ENCODE results near the gene KIAA0825.
"Not testable (repeated sequence)": the region's sequence is repeated elsewhere in the genome, so short reads cannot be mapped to it uniquely, and the experiment has no call there.

KIAA0825 gene

DNA sequence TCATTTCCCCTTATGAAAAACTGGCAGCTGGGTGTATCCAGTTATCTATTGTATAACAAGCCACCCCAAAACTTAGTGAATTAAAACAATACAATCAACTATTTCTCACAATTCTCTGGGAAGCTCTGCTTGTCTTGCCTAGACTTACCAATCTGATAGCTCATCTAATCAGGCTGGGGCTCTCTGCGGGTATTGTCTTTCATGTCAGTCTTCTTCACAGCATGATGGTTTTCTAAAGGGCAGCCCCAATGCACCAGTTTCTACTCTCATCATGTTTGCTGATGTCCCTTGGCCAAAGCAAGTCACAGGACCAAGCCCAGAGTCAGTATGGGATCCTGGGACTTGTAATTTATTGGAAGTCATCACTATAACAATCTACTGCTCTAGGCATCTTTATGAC lies 433.5 kb downstream of the KIAA0825 start:
- in situ Hi-C loops (cut with HindIII; ENCODE audit: low pct_ligation_motif_present, low pct_unique_long_range_greater_than_20kb, low sequenced_read_pairs) = no loop called here
- DNase-seq = no peak

DNA sequence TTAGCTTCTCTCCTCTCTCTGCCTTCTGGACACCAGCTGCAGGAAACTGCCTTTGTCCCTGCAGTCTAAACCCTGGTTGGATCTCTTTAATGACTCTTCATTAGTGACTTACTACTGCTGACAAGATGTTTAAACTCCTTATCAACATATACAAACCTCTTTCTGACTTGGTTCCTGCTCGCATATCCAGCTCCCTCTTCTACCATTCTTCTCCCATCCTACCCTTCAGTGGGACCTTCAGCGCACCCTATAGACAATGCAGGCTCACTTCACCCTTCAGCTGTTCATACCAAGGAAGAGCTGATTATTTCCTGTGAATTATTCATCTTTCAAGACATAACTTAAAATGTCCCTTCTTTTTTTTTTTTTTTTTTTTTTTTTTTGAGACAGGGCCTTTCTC lies 436.5 kb downstream of the KIAA0825 start:
- in situ Hi-C loops (cut with HindIII; ENCODE audit: low pct_ligation_motif_present, low pct_unique_long_range_greater_than_20kb, low sequenced_read_pairs) = no loop called here
- DNase-seq = peak; percentile 22

DNA sequence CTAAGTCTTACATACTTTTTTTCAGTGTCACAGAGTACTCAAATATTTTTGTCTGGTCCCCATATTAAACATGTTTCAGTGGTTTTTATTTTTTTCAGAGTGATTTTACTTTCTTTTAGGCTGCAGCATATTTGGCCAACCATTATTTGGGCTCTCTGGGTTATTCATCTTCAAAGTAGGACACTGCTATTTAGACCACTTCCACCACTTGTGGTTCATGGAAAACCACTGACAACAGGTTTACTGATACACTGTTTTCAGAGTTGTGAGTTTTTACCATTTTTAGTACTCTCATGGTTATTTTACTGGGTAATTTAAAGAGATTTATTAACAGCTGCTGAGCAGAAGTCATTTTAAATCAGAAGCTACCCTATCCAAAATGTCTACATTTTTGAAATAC lies 437.6 kb downstream of the KIAA0825 start:
- in situ Hi-C loops (cut with HindIII; ENCODE audit: low pct_ligation_motif_present, low pct_unique_long_range_greater_than_20kb, low sequenced_read_pairs) = no loop called here
- no peak for DNase-seq

DNA sequence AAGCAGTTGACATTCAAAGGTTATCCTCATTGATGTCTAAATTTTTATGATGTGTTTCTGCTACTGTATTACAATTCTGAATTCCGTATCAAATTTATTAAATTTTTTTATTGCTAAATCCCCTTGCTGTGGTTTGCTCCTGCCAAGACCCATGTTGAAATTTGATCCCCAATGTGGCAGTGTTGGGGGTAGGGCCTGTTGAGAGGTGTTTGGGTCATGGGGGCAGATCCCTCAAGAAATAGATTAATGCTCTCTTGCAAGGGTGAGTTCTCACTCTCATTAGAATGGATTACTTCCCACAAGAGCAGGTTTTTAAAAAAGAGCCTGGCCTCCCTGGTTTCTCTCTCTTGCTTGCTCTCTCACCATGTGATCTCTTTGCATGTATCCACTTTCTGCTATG lies 442.5 kb downstream of the KIAA0825 start:
- in situ Hi-C loops (cut with HindIII; ENCODE audit: low pct_ligation_motif_present, low pct_unique_long_range_greater_than_20kb, low sequenced_read_pairs) = no loop called here

DNA sequence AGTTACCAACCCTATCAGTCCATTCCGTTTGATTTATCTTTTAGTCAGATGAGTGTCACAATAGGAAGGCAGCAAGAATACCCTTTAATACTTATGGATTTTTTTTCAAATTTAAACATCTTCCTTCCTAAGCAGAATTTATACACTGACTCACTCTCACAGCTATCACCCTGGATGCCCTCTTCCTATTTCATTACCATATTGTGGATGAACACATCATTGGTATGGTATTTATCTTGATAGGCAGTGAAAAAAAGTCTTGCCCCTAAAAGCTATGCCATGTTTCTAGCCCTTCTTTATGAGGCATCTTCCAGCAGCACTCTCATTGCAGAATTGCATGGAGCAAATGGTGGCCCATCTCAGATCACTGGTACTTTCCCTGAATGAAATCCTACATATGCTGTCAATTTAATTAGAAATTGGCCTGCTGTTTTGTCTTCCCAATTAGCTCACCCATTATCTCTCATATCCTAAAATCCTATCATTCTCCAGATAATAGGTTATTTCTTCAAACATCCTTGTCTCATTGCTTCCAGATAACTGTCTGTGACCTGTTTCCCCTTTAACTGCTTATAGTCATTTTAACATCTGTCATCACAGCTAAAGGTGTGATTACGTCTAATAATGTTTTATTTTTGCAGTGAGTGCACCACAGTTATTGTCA lies 443.5 kb downstream of the KIAA0825 start:
- DNase-seq = peak; percentile 30
- in situ Hi-C loops (cut with HindIII; ENCODE audit: low pct_ligation_motif_present, low pct_unique_long_range_greater_than_20kb, low sequenced_read_pairs) = no loop called here

More for the DNA sequence above, 442.5 kb downstream of the KIAA0825 start:
- DNase-seq = no peak

DNA sequence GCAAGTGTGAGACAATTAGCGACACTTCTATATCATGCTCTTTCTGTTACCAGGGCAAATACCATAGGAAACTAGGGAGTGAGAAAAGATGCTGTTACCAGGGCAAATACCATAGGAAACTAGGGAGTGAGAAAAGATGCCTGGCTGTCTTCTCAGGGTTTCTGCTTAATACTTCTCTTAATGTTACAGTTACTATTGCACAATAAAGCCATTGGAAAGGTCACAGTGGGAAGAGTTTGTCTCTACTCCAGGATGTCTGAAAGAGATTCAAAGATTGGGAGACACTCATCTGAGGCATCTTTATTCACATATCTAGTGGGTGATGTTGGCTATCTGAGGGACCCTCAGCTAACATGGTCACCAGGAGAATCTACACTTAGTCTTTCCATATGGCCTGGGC lies 445.3 kb downstream of the KIAA0825 start:
- DNase-seq = no peak
- in situ Hi-C loops (cut with HindIII; ENCODE audit: low pct_ligation_motif_present, low pct_unique_long_range_greater_than_20kb, low sequenced_read_pairs) = no loop called here

DNA sequence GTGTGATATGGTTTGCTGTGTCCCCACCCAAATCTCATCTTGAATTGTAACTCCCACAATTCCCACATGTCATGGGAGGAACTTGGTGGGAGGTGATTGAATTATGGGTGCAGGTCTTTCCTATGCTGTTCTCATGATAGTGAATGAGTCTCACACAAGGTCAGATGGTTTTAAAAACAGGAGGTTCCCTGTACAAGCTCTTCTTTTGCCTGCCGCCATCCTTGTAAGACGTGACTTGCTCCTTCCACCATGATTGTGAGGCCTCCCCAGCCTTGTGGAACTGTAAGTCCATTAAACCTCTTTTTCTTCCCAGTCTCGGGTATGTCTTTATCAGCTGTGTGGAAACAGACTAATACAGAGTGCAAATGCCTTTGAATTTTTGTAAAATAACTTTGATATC lies 447.3 kb downstream of the KIAA0825 start:
- DNase-seq; in situ Hi-C loops (cut with HindIII; ENCODE audit: low pct_ligation_motif_present, low pct_unique_long_range_greater_than_20kb, low sequenced_read_pairs): not testable (repeated sequence)

DNA sequence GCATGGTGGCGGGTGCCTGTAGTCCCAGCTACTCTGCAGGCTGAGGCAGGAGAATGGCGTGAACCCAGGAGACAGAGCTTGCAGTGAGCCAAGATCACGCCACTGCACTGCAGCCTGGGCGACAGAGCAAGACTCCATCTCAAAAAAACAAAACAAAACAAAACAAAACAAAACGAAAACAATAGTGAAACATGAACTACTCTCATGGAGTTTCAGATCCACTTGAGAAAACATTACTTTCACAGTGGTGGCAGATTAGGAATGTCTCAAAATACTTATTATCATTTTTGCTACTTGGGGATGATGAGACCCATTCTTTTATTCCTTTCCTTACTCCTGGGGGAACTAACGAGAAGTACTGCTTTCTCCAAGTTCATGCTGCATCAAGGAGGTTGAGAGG lies 448.2 kb downstream of the KIAA0825 start:
- in situ Hi-C loops (cut with HindIII; ENCODE audit: low pct_ligation_motif_present, low pct_unique_long_range_greater_than_20kb, low sequenced_read_pairs); DNase-seq: not testable (repeated sequence)

DNA sequence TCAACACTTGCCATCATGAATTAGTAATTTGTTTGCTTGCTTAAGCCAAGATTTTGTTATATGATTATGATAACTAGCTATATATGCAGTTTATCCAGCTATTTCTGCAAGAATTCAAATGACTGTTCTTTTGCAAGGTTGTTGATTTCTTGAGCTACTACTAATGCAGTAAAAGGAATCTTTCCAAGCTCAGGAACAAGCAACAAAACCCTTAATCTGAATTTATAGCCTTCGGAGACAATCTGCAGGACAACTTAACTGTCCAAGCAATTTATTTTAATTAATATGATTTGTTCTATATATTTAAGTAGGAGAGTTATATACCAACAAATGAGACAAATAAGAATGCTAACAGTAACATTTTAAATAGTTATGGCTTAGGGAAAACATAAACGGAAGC lies 450.3 kb downstream of the KIAA0825 start:
- DNase-seq = no peak
- in situ Hi-C loops (cut with HindIII; ENCODE audit: low pct_ligation_motif_present, low pct_unique_long_range_greater_than_20kb, low sequenced_read_pairs) = no loop called here

DNA sequence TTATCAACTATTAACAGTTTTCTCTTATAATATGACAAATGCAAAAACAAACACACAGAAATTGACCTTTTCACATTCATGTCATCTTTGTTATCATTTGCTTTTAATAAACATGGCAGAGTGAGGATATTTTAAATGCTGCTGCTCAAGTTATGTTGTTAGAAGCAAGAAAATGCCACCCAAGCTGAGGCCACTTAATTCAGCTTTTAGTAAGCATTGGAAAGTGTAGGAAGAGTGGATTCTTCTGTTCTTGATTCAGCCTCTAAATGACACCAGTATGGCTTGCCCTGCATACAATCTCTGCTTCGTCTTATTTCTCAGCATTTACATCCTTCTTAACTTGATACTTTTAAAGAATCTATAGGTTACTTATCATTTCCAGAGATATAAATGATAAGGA lies 456.6 kb downstream of the KIAA0825 start:
- in situ Hi-C loops (cut with HindIII; ENCODE audit: low pct_ligation_motif_present, low pct_unique_long_range_greater_than_20kb, low sequenced_read_pairs) = no loop called here
- DNase-seq = no peak

DNA sequence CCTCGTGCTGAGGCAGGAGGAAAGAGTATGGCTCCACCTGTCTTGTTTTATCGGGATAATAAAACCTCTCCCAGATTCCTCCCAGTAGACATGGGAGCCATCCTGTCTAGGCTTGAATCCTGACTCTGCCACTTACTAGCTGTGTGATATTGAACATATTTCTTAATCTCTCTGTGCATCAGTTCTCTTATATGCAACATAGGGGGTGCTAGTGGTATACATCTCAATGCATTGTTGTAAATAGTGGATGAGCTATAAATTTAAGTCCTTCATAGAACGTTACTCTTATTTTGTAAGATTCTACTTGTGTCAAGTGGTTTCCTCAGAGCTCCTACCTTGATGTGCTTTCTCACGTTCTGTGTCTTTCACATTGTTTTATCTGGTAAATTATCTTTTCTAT lies 459.3 kb downstream of the KIAA0825 start:
- in situ Hi-C loops (cut with HindIII; ENCODE audit: low pct_ligation_motif_present, low pct_unique_long_range_greater_than_20kb, low sequenced_read_pairs) = no loop called here
- no peak for DNase-seq

DNA sequence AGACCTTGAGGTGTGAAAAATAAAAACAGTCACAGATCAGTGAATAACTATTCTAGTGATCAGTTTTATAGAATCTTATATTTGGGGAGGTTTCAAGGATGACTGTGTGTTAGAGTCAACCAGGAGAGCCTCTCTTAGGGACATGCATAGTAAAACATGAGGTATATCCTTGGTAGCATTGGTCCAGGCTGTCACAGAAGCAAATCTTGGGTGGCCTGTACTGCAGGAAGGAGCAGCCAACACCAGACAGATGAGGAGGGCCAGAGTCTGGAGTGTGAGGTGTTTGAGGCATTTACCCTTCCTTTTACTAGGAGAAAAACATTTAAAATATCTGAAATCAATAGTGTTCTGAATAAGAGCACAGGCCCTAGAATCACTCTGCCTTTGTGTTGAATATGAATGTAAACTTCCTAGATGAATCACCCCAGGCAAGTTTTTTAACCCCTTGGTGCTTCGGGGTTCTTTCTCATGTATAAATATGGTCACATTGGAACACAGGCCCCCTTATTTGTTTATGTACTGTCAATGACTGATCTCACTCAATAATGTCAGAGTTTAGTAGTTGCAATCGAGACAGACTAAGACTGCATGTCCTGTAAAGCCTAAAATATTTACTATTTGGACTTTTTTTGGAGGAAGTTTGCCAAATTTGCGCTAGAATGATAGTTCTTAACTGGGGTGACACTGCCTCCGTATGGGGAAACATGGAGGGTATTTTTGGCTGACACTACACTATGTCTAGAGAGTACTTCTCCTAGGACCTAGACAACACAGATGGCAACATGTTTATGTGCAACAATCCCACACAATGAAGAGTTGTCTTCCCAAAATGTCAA lies 460.5 kb downstream of the KIAA0825 start:
- DNase-seq = no peak
- in situ Hi-C loops (cut with HindIII; ENCODE audit: low pct_ligation_motif_present, low pct_unique_long_range_greater_than_20kb, low sequenced_read_pairs) = no loop called here

DNA sequence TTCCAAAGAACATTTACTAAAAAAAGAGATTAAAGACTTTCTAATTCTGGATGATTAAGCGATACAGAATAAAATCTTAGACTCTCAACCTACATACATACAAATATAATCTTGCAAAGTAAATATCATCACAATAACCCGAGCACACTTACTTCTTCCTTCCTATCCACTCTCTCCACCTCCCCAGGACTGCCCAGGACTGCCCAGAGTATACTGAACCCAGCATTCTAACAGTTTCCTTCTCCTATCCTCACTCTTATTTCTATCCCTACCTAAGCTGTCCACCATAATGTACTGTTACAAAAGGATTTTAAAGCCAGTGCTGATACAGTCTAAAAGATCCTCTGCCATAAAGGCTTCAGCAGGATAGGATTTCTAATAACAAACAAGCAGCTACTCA lies 463.7 kb downstream of the KIAA0825 start:
- in situ Hi-C loops (cut with HindIII; ENCODE audit: low pct_ligation_motif_present, low pct_unique_long_range_greater_than_20kb, low sequenced_read_pairs) = no loop called here

DNA sequence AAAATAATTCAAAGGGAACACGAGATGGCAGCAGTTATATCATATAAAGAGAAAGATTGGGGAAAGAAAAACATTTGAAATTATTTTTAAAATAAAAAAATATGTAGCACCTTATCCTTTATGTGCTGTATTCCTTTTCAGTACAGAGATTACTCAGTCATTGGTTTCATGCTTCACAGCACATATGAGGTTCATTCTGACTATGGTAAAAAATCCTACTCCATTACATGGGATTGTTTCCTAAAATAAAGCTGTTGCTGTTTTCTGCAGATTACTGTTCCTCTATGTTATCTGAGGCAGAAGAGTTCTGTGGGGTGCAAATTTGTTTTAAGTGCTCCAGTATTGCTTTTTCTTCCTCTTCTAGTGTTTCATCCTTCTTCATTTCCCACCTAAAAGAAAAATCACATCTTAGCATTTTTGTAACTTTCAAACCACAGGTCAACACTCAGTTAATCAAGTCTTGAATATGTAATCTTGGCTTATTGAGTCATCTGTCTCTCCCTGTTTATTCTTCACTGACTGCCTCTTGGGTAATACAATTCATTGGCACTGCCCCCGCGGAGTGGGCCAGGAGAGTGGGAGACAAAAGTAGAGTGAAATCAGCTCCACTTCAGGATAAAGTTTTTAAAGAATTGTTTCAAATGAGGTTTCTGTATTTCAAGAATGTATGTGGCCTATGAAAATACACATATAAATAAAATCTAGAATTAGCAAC lies 464.5 kb downstream of the KIAA0825 start:
- peak; percentile 31 for DNase-seq
- in situ Hi-C loops (cut with HindIII; ENCODE audit: low pct_ligation_motif_present, low pct_unique_long_range_greater_than_20kb, low sequenced_read_pairs) = no loop called here

More for the DNA sequence above, 463.7 kb downstream of the KIAA0825 start:
- DNase-seq = no peak

DNA sequence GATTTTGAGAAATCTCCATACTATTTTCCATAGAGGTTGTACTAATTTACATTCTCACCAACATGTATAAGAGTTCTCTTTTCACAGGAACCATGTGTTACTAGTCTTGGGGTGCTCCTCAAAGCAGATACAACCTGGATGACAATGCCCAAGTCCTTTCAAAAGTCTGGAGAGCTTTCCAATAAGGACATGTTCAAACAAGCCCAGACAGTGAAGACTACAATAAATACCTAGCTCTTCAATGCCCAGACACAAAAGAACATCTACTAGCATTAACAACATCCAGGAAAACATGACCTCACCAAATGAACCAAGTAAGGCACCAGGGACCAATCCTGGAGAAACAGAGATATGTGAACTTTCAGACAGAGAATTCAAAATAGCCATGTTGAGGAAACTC lies 474.8 kb downstream of the KIAA0825 start:
- in situ Hi-C loops (cut with HindIII; ENCODE audit: low pct_ligation_motif_present, low pct_unique_long_range_greater_than_20kb, low sequenced_read_pairs); DNase-seq: not testable (repeated sequence)

DNA sequence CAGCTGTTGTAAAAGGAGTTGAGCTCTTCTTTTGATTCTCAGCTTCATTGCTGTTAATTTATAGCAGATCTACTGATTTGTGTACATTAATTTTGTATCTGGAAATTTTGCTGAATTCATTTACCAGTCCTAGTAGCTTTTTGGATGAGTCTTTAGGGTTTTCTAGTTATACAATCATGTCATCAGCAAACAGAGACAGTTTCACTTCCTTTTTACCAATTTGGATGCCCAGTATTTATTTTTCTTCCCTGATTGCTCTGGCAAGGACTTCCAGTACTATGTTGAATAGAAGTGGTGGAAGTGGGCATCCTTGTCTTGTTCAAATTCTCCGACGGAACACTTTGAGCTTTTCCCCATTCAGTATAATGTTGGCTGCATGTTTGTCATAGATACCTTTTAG lies 478.1 kb downstream of the KIAA0825 start:
- in situ Hi-C loops (cut with HindIII; ENCODE audit: low pct_ligation_motif_present, low pct_unique_long_range_greater_than_20kb, low sequenced_read_pairs) = no loop called here
- no peak for DNase-seq

DNA sequence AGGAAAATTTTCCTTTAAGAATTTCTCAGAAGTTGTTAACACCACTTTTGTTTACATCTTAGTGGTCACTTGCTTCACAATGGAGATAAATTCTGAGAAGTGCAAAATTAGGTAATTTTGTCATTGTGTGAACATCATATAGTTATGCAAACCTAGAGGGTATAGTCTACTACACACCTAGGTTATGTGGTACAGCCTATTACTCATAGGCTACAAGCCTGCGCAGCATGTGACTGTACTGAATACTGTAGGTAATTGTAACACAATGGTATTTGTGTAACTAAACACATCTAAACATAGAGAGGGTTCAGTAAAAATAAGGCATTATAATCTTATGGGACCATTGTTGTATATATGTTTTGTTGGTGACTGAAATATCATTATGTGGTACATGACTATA lies 488.3 kb downstream of the KIAA0825 start:
- in situ Hi-C loops (cut with HindIII; ENCODE audit: low pct_ligation_motif_present, low pct_unique_long_range_greater_than_20kb, low sequenced_read_pairs) = no loop called here
- DNase-seq = no peak

DNA sequence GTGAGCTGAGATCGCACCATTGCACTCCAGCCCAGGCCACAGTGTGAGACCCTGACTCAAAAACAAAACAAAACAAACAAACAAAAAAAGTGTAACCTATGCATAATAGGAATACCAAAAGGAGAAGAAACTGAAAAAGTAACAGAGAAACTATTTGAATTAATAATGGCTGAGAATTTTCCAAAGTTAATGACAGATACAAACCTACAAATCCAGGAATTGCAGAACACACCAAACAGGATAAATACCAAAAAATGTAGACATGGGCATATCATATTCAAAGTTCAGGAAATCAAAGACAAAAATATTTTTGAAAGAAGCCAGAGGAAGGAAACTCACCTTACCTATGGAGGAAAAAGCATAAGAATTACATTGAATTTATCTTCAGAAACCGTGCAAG lies 493.3 kb downstream of the KIAA0825 start:
- in situ Hi-C loops (cut with HindIII; ENCODE audit: low pct_ligation_motif_present, low pct_unique_long_range_greater_than_20kb, low sequenced_read_pairs) = no loop called here
- DNase-seq = no peak

DNA sequence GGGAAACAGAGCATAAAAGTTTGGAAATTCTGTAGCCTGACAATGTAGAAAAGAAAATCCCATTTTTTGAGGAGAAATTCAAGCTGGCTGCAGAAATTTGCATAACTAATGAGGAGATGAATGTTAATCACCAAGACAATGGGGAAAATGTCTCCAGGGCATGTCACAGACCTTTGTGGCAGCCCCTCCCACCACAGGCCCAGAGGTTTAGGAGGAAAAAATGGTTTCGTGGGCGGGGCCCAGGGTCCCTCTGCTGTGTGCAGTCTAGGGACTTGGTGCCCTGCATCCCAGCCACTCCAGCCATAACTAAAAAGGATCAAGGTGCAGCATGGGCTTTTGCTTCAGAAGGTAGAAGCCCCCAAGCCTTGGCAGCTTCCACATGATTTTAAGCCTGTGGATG lies 502.1 kb downstream of the KIAA0825 start:
- in situ Hi-C loops (cut with HindIII; ENCODE audit: low pct_ligation_motif_present, low pct_unique_long_range_greater_than_20kb, low sequenced_read_pairs); DNase-seq: not testable (repeated sequence)

Measured in ACHN (cell line).